CD14-positive monocyte (primary cell): ENCODE results near the gene EPN3. TPM values are rescaled to one million over a fixed set of nuclear protein-coding genes. Genes with fewer than 3 reads are reported as not detected.

Experiments used
- DNase-seq, 3 donors: peaks; one replicate each; pipeline ENCODE4 v3.0.0-alpha.2; 2011 to 2022
- H2AFZ ChIP-seq: 2 replicates; pipeline ENCODE4 v1.6.0; 2012; ENCODE audit warnings: mild to moderate bottlenecking, low read depth, low read length, inconsistent platforms; ENCODE audit not compliant: insufficient read depth, poor library complexity, severe bottlenecking
- H3K27ac ChIP-seq, 2 donors: 1 replicate in 1 of 2; 2 replicates in 1 of 2; pipeline ENCODE4 v1.5.1; 2012 to 2013; ENCODE audit warnings: low read length in 2 of 2, control low read depth in 1 of 2, inconsistent platforms in 1 of 2, low read depth in 1 of 2, mild to moderate bottlenecking in 1 of 2
- H3K27me3 ChIP-seq, 2 donors: one replicate each; pipeline versions ENCODE4 v1.6.0 to v1.6.1; 2011 to 2013; ENCODE audit warnings: low read length in 2 of 2; ENCODE audit not compliant: control insufficient read depth in 2 of 2, insufficient read depth in 2 of 2
- H3K36me3 ChIP-seq, 2 donors: replicated peaks in 1 of 2; 1 replicate in 1 of 2; 2 replicates in 1 of 2; pipeline versions ENCODE4 v1.5.1 to v1.6.1; 2012 to 2013; ENCODE audit warnings: low read length in 2 of 2, control low read depth in 1 of 2, inconsistent platforms in 1 of 2, mild to moderate bottlenecking in 1 of 2; ENCODE audit not compliant: insufficient read depth in 2 of 2, control insufficient read depth in 1 of 2
- H3K4me1 ChIP-seq, 2 donors: 1 replicate in 1 of 2; 2 replicates in 1 of 2; pipeline versions ENCODE4 v1.5.1 to v1.6.1; 2012 to 2013; ENCODE audit warnings: low read length in 2 of 2, control low read depth in 1 of 2, inconsistent platforms in 1 of 2, mild to moderate bottlenecking in 1 of 2, moderate library complexity in 1 of 2; ENCODE audit not compliant: insufficient read depth in 2 of 2, control insufficient read depth in 1 of 2
- H3K4me2 ChIP-seq: replicated peaks from 2 replicates; pipeline ENCODE3; 2012; ENCODE audit warnings: low read length, moderate library complexity, mild to moderate bottlenecking; ENCODE audit not compliant: poor library complexity, severe bottlenecking; ENCODE audit errors: extremely low read depth
- H3K4me3 ChIP-seq, 3 experiments: fragments of 200-600 bp in 1 of 3; sonication (generic) in 1 of 3; replicated peaks in 1 of 3; 1 replicate in 2 of 3; 2 replicates in 1 of 3; pipeline ENCODE4 v1.5.1; 2011 to 2013; ENCODE audit warnings: low read length in 3 of 3, mild to moderate bottlenecking in 3 of 3, control low read depth in 2 of 3, low read depth in 2 of 3, inconsistent platforms in 1 of 3, moderate library complexity in 1 of 3
- H3K79me2 ChIP-seq: 2 replicates; pipeline ENCODE4 v1.6.0; 2012; ENCODE audit warnings: mild to moderate bottlenecking, control low read depth, inconsistent platforms, low read length, moderate library complexity; ENCODE audit not compliant: insufficient read depth
- H3K9ac ChIP-seq: 2 replicates; pipeline ENCODE4 v1.6.0; 2017; ENCODE audit warnings: low read length, mild to moderate bottlenecking; ENCODE audit not compliant: insufficient read depth, poor library complexity, severe bottlenecking
- H3K9me3 ChIP-seq, 2 donors: replicated peaks in 1 of 2; 1 replicate in 1 of 2; 2 replicates in 1 of 2; pipeline versions ENCODE4 v1.5.1 to v1.6.1; 2012 to 2013; ENCODE audit warnings: low read length in 2 of 2, control low read depth in 1 of 2; ENCODE audit not compliant: control insufficient read depth in 1 of 2, insufficient read depth in 1 of 2
- H4K20me1 ChIP-seq: 2 replicates; pipeline ENCODE4 v1.6.0; 2012; ENCODE audit warnings: mild to moderate bottlenecking, low read length, control low read depth, moderate library complexity; ENCODE audit not compliant: insufficient read depth
- H3K27ac Mint-ChIP-seq, 7 donors: one replicate each; pipeline ENCODE4 v1.8.0; 2020; ENCODE audit warnings: mild to moderate bottlenecking in 7 of 7, mixed read lengths in 7 of 7, moderate library complexity in 6 of 7, inconsistent platforms in 2 of 7
- H3K27me3 Mint-ChIP-seq, 3 donors: one replicate each; pipeline ENCODE4 v1.8.0; 2021 to 2022; ENCODE audit warnings: low read depth in 3 of 3, mild to moderate bottlenecking in 3 of 3, mixed read lengths in 3 of 3, moderate library complexity in 3 of 3, inconsistent platforms in 1 of 3
- H3K36me3 Mint-ChIP-seq, 2 donors: one replicate each; pipeline ENCODE4 v1.8.0; 2020; ENCODE audit warnings: mixed read lengths in 2 of 2, inconsistent platforms in 1 of 2, mild to moderate bottlenecking in 1 of 2
- H3K4me1 Mint-ChIP-seq: one replicate; pipeline ENCODE4 v1.8.0; 2020; ENCODE audit warnings: mild to moderate bottlenecking, mixed read lengths
- H3K4me3 Mint-ChIP-seq, 2 donors: one replicate each; pipeline ENCODE4 v1.8.0; 2020; ENCODE audit warnings: mild to moderate bottlenecking in 2 of 2, mixed read lengths in 2 of 2, moderate library complexity in 1 of 2
- H3K9me3 Mint-ChIP-seq, 7 donors: one replicate each; pipeline ENCODE4 v1.8.0; 2020 to 2022; ENCODE audit warnings: mixed read lengths in 7 of 7, mild to moderate bottlenecking in 6 of 7, moderate library complexity in 6 of 7, inconsistent platforms in 2 of 7
- WGBS: methylation state at CpG from one replicate; pipeline ENCODE4 v1.1.5; 2013; ENCODE audit warnings: missing lambda C conversion rate; ENCODE audit not compliant: insufficient coverage; 5-methylcytosine and 5-hydroxymethylcytosine counted together
- intact Hi-C, 2 donors: fragments of 100-400 bp; cut with micrococcal nuclease; formaldehyde crosslinking; loops; one replicate each; pipeline versions ENCODE4 v1.15.0 to v1.15.1; 2023
- polyA plus RNA-seq, 3 donors: library from polyadenylated mRNA; depleted of rRNA in 1 of 3; unstranded in 2 of 3; stranded (reverse) in 1 of 3; fragments of 300-500 nt in 2 of 3; fragments of >200 nt in 1 of 3; fragmentation: Illumina TruSeq in 2 of 3; gene quantifications; 1 replicate in 2 of 3; 2 replicates in 1 of 3; pipeline ENCODE4 v1.2.3, GENCODE V29; 2012 to 2021
- TF ChIP-seq, protein P1 (sequence below): fragments of 200-600 bp; IDR thresholded peaks from one replicate; pipeline ENCODE4 v1.8.0; 2022; ENCODE audit warnings: antibody characterized with exemption, mild to moderate bottlenecking

Gene EPN3
- polyA plus RNA-seq, 3 donors = not detected

DNA sequence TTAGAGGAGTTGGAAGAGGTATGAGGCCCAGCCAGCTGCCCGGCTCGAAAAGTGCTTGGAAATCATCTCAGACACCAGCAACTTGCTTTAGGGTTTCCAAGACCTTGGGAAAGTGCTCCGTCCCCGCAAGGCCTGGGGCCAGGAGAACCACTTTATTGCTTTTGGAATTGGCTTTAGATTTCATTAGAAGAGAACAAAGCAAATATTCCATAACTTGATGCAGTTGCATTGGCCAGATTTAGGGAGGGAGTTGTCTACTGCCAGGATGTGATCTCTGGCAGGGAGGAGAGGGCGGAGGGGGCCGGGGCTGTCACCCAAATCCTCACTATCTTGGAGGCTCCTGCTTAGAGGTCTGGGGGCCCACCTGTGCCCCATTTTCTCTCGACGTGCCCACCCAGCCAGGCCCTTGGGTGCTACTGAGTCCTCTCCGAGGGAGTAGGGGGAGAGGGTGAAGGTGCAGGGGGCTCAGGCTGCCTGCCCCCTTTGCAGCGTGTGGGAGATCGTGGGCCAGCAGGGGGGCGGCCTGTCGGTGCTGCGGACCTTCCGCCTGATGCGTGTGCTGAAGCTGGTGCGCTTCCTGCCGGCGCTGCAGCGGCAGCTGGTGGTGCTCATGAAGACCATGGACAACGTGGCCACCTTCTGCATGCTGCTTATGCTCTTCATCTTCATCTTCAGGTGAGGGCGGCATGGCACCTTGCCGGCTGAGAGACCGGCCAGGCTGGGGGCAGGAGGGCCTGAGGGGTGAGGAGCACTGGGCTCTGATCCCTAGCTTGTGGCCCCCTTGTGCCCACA, 58.6 kb downstream of the EPN3 start:
- TF ChIP-seq, protein P1, sequence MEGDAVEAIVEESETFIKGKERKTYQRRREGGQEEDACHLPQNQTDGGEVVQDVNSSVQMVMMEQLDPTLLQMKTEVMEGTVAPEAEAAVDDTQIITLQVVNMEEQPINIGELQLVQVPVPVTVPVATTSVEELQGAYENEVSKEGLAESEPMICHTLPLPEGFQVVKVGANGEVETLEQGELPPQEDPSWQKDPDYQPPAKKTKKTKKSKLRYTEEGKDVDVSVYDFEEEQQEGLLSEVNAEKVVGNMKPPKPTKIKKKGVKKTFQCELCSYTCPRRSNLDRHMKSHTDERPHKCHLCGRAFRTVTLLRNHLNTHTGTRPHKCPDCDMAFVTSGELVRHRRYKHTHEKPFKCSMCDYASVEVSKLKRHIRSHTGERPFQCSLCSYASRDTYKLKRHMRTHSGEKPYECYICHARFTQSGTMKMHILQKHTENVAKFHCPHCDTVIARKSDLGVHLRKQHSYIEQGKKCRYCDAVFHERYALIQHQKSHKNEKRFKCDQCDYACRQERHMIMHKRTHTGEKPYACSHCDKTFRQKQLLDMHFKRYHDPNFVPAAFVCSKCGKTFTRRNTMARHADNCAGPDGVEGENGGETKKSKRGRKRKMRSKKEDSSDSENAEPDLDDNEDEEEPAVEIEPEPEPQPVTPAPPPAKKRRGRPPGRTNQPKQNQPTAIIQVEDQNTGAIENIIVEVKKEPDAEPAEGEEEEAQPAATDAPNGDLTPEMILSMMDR = no peak
- Histone ChIP-seq H3K4me1 (peaks cover 11 to 14% of the 10 kb centered on the region in 2 donors), H4K20me1 (no peaks in the 10 kb centered on the region), H3K9me3 (no peaks in the 10 kb centered on the region), H2AFZ (no peak overlapping the region), H3K4me3 (no peak overlapping the region), H3K36me3 (no peaks in the 10 kb centered on the region), H3K27me3 (no peaks in the 10 kb centered on the region), H3K4me2 (no peak overlapping the region), H3K27ac (no peak overlapping the region), H3K79me2 (no peaks in the 10 kb centered on the region), H3K9ac (no peak overlapping the region)
- intact Hi-C loops = no loop called here
- H3K4me3 Mint-ChIP-seq = no peak overlapping the region
- peaks cover 4 to 12% (median 7%) of the 10 kb centered on the region in 3 donors for H3K27me3 Mint-ChIP-seq
- H3K4me1 Mint-ChIP-seq = peaks cover 11% of the 10 kb centered on the region
- no peaks in the 10 kb centered on the region for H3K36me3 Mint-ChIP-seq
- H3K9me3 Mint-ChIP-seq = no peaks in the 10 kb centered on the region
- WGBS = 98% methylated on average over 22 of the region's 24 CpGs
- H3K27ac Mint-ChIP-seq = no peak overlapping the region
- no peak for DNase-seq

DNA sequence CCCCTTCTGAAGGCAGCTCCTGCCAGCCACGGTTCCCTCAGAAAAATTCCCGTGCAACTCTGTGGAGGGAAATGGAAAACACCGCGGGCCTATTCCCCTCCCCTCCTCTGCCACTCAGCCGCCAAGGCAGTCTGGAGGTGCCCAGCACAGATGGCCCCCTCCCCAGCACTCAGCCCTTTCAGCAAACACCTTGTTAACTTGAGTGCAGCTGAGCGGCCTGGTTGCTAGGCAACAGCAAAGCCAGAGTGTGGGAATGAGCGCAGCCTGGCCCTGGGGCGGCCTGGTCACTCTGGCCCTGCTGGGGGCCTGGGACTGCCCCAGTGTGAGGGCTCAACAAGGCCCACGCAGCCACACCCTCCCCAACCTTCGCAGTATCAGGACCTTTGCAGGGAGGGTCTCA, 60.8 kb downstream of the EPN3 start:
- Histone ChIP-seq H3K9ac (no peak overlapping the region), H2AFZ (no peak overlapping the region), H3K9me3 (no peaks in the 10 kb centered on the region), H3K79me2 (no peaks in the 10 kb centered on the region), H3K36me3 (no peaks in the 10 kb centered on the region), H3K4me1 (peaks cover 11 to 14% of the 10 kb centered on the region in 2 donors), H3K27me3 (no peaks in the 10 kb centered on the region), H4K20me1 (no peaks in the 10 kb centered on the region), H3K4me2 (no peak overlapping the region), H3K27ac (no peak overlapping the region), H3K4me3 (no peak overlapping the region)
- no peaks in the 10 kb centered on the region for H3K9me3 Mint-ChIP-seq
- peaks cover 3 to 9% (median 8%) of the 10 kb centered on the region in 3 donors for H3K27me3 Mint-ChIP-seq
- H3K4me1 Mint-ChIP-seq = peaks cover 11% of the 10 kb centered on the region
- no peaks in the 10 kb centered on the region for H3K36me3 Mint-ChIP-seq
- no CpG with 5 or more reads among the region's 10 CpGs for WGBS
- no peak for DNase-seq
- H3K4me3 Mint-ChIP-seq = no peak overlapping the region
- intact Hi-C loops = no loop called here
- TF ChIP-seq, protein P1 = no peak
- H3K27ac Mint-ChIP-seq = peak overlapping the region in 1 of 7 donors; percentile 46

Other genes with a start within 250 kb of the EPN3 start
- gene XYLT2, start 186.6 kb upstream of the EPN3 start, polyA plus RNA-seq = 10 to 100 TPM in 1 of 3 donors, 1 to 10 TPM in 2; 4.4 to 10.2 (median 4.4) TPM
- gene MRPL27, start 159.6 kb upstream of the EPN3 start, polyA plus RNA-seq = 10 to 100 TPM; 33.2 to 82.3 (median 75.3) TPM
- gene EME1, start 159.5 kb upstream of the EPN3 start, polyA plus RNA-seq = under 1 TPM; 0.33 to 0.76 (median 0.43) TPM
- 10 to 100 TPM; 36.6 to 48.9 (median 45.7) TPM for gene LRRC59, start 135.2 kb upstream of the EPN3 start, polyA plus RNA-seq
- 10 to 100 TPM in 1 of 3 donors, 1 to 10 TPM in 2; 2.8 to 24.4 (median 5.5) TPM for gene ACSF2, start 106.5 kb upstream of the EPN3 start, polyA plus RNA-seq
- not detected for gene CHAD, start 63.9 kb upstream of the EPN3 start, polyA plus RNA-seq
- gene RSAD1, start 53.9 kb upstream of the EPN3 start, polyA plus RNA-seq = 10 to 100 TPM; 20.6 to 40.0 (median 21.2) TPM
- not detected for gene MYCBPAP, start 24.3 kb upstream of the EPN3 start, polyA plus RNA-seq
- gene SPATA20, start 14.4 kb downstream of the EPN3 start, polyA plus RNA-seq = 10 to 100 TPM in 2 of 3 donors, 1 to 10 TPM in 1; 9.3 to 37.8 (median 12.2) TPM
- gene CACNA1G, start 28.0 kb downstream of the EPN3 start, polyA plus RNA-seq = under 1 TPM in 1 of 3 donors, not detected in 2; 0.03 TPM
- gene ABCC3, start 102.1 kb downstream of the EPN3 start, polyA plus RNA-seq = 10 to 100 TPM in 2 of 3 donors, 1 to 10 TPM in 1; 2.7 to 74.5 (median 11.4) TPM
- gene ANKRD40, start 175.2 kb downstream of the EPN3 start, polyA plus RNA-seq = 10 to 100 TPM in 1 of 3 donors, 1 to 10 TPM in 2; 3.4 to 21.8 (median 3.4) TPM
- 10 to 100 TPM; 14.6 to 49.8 (median 17.1) TPM for gene LUC7L3, start 186.9 kb downstream of the EPN3 start, polyA plus RNA-seq
- gene ANKRD40CL, start 234.8 kb downstream of the EPN3 start, polyA plus RNA-seq = not detected